NCI-H226 (cell line): ENCODE measurements around the gene TTC9C.
A peak's percentile ranks its signal among the peaks of the same experiment; 100 is the strongest.
"Not testable (repeated sequence)": the region's sequence is repeated elsewhere in the genome, so short reads cannot be mapped to it uniquely, and the experiment has no call there.

Experiments used
- DNase-seq: peaks from one replicate; pipeline ENCODE4 v3.0.0-alpha.2; 2015

Gene TTC9C

DNA sequence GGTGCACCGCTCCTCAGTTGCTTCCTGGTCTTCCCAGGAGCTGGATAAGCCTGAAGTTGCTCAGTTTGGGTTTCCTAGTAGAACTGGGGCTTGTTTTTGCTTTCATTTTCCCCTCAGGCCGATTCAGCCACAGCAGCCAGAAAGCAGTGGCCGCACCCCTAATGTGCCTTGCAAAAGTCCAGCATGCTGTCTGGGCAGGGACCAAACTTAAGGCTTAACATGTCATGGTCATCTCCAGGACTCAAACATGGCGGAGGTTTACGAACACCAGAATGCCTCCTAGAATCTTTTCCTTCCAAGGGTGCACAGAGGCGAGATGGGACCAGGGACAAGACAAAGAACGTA lies 18.3 kb upstream of the TTC9C start:
- no peak for DNase-seq

DNA sequence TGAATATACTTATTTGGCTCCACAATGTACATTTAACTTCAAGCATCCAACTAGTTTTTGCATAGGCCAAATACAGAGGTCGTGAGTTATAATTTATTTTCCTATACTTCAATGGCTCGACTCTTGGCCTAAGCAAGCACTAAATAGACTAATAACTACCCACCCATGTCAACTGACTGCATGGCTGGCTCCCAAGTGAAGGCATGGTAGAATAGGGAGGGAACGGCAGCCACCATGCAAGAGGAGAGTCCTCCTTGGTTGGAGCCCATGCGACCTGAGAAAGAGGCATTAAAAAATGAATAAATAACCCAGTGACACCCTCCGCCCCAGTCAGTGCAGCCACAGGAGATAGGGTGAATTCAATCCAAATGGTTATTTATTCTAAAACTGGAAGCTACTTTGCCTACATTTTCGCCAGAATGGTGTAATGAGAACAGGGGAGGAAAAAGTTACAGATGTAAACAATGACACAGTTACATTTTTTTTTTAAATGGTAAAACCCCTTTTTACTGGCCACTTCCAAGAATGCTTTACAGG lies 15.9 kb upstream of the TTC9C start:
- DNase-seq, result no peak

DNA sequence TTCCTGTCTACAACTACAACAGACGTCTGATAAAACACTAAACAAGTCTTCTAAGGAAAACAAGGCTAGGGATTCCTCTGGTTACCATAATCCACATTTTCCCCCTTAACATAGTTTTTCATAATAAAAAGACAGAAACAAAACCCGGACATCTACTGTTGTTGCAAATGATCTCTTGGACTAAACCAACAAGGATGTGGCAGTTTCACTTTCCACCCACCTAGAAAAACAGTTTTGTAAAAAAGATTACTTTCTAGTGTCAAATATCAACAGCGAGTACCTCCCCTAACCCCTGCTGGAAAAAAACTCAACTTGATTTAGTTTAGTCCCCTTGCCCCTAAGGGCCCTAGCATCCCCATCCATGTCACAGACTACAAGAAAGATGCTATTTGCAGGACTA lies 15.4 kb upstream of the TTC9C start:
- DNase-seq, result no peak

DNA sequence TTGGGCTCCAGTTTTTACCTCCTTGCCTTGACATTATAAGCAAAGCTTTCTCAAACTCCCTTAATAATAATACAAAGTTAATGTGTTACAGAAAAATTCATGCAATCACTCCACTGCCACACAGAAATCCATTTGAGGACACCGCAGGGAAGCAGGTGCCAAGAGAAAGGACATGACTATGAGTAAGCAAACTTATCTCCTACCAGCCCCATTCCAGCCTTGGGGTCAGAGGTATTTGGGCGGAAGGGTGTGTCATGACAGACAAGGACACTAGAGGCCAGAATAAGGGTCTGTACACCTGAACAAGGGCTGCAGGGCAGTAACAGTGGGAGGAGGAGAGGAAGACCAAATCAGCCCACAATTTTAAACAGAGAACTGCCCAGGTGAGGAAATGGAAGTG lies 14.9 kb upstream of the TTC9C start:
- DNase-seq, result no peak

GRCh38 chr11:62715150-62716130 lies 12.8 kb upstream of the TTC9C start:
- no peak for DNase-seq

- DNase-seq, result no peak
Observed at GRCh38 chr11:62716206-62716605, 12.1 kb upstream of the TTC9C start.

- DNase-seq, result no peak
Observed at GRCh38 chr11:62716816-62717215, 11.5 kb upstream of the TTC9C start.

- no peak for DNase-seq
Observed at GRCh38 chr11:62719302-62719978, 8.8 kb upstream of the TTC9C start.

GRCh38 chr11:62721994-62722393 lies 6.3 kb upstream of the TTC9C start:
- no peak for DNase-seq

DNA sequence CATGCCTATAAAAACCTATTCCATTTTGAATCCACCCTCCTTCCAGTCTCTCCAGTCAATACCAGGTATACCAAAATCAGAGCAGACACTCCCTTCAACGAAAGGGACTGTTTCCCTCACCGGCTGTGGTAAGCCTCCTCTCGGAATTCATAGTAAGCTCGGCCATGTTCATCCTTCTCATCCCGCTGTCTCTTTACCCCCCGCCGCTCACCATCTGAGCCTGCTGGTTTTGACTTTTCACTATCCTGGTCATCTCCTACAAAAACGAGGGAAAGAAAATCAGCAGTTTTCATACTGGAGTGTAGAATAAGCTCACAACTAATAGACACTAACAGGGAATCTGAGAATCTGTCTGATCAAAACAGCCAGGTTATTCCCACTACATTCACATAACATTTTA lies 4.1 kb upstream of the TTC9C start:
- no peak for DNase-seq

DNA sequence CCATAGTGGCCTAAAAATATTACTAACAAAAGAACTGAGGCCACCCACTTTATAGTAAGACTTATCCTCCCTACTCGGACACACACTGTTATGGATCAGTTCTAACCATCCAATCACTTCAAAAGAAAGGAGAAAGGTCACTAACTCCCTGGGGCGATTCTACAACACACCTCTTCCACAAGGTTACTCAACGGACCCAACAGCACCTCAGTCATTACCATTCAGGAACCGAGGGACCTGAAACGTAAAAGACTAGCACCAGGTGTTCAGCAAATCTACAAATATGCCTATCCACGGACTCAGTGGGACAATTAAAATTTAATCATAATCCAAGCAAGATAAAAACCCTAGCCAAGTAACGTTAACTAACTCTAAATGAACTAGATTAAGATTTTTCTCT lies 2.6 kb upstream of the TTC9C start:
- DNase-seq, result no peak

GRCh38 chr11:62726156-62726914 lies 2.0 kb upstream of the TTC9C start:
- no peak for DNase-seq

GRCh38 chr11:62726915-62727164 lies 1.4 kb upstream of the TTC9C start:
- DNase-seq, result no peak

DNA sequence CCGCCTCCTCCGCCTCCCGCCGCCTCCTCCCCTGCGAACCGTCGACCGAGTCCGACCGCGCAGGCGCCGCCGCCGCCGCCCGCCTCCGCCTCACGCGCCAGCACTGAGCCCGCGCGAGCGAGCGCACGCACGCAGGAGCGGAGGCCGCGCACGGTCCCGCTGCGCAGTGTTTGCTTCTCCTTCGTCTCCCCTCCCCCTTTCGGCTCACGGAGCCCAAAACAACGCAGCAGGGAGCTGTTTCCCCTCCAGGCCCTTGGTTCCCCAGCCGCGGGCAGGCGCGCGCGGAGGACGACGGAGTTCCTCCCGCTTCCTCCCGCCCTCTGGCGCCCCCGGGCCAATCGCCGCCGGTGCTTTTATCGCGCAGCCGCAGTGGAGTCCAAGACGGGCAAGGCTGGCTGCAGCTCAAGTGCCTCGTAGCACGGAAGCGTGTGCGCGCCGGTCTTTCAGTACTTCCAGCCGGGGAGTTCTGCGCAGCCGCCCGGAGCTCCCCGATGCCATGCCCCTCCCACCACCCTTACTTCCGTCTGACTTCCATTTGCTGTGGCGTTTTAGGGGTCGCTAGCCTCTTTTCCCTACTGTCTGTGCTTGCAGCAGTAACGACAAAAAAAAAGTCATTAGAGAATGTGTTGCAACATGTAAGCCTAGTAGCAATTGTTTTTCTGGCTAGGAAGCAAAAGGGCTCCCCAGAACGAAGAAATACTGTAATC lies 968 bp upstream of the TTC9C start, which contains the start of gene HNRNPUL2:
TSS of gene HNRNPUL2 (minus strand) at position 293 of the 707 bp plus-strand sequence. CDS start 301 bp downstream, outside the sequence.
- peak; percentile 99 for DNase-seq

GRCh38 chr11:62727872-62728170 lies 465 bp upstream of the TTC9C start:
- peak; percentile 88 for DNase-seq

DNA sequence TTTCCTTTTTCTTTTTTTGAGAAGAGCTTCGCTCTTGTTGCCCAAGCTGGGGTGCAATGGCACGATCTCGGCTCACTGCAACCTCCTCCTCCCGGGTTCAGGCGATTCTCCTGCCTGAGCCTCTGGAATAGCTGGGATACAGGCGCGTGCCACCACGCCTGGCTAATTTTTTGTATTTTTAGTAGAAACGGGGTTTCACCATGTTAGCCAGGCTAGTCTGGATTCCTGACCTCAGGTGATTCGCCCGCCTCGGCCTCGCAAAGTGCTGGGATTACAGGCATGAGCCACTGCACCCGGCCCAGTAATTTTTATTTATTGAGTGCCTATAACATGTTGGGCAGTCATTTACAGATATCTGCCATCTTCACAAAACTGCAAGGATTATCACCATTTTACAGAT lies 1.8 kb downstream of the TTC9C start:
- DNase-seq, result not testable (repeated sequence)

- no peak for DNase-seq
Observed at GRCh38 chr11:62732830-62733229, 4.5 kb downstream of the TTC9C start.

GRCh38 chr11:62737196-62737595 lies 8.9 kb downstream of the TTC9C start:
- no peak for DNase-seq

DNA sequence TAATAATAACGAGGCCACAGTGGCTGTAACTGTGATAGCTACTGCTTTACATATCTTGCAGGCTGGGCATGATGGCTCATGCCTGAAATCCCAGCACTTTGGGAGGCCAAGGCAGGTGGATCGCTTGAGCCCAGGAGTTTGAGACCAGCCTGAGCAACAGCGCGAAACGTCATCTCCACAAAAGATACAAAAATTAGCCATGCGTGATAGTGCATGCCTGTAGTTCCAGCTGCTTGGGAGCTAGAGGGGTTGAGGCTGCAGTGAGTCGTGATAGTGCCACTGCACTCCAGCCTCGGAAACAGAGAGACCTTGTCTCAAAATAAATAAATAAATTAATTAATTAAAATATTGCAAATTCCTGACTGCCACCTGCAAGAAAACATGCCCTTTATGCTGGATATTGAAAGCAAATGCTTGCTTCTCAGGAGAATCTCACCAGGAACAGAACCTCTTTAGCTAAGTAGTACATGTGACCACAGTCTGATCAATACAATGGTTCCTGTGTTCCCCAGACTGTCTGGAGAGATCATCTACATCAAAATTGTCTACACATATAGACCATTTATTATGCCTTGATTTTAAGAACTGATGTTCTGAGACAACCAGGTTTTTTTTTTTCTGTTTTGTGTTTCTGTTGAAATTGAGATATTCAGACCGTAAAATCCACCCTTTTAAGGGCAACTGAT lies 19.3 kb downstream of the TTC9C start:
- DNase-seq, result no peak

DNA sequence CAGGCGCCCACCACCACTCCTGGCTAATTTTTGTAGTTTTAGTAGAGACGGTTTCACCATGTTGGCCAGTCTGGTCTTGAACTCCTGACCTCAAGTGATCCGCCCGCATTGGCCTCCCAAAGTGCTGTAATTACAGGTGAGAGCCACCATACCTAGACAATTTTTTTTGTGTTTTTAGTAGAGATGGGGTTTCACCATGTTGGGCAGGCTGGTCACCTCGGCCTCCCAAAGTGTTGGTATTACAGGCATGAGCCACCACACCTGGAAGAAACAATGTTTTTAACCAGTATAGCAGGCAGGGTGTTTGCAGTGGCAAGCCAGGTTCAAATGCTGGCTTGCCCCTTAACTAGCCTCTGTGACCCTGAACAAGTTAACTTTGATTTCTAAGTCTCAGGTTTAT lies 21.6 kb downstream of the TTC9C start:
- not testable (repeated sequence) for DNase-seq

DNA sequence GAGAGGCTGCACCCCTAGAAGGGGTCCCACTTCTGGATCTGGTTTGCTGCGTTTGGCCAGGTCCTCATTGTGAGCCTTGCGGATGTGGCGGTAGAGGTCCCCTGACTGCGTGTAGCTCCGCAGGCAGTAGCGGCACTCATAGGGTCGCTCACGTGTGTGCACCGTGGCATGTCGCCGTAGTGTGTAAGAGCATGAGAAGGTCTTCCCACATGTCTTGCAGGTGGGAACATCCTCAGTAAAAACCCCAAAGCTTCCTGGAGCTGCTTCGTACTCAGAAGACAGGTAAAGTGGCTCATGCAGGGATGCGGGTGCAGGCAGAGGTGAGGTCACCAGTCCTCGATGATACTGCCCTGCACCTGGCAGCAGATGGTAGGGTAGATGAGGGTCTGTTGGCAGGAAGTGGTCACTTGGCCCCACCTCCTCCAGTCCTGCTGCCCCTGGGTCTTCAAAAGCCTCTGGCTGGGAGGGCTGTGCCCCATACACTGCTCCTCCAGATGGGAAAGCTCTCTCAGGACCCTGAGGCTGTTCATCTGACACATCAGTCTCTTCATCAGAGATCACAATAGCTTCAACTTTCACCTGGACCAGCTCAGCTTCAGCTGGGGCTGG lies 24.0 kb downstream of the TTC9C start:
- no peak for DNase-seq
